HEK293 (cell line): Measurements from ENCODE around the gene RBPJ.

Experiments
- CTCF ChIA-PET: fragments of 350-600 bp; formaldehyde crosslinking; extraction: SDS; loops from one replicate; lab custom pipeline; 2021; ENCODE audit warnings: antibody characterized with exemption; lab: Yijun Ruan, JAX
- POLR2A ChIA-PET: fragments of 300-600 bp; formaldehyde crosslinking; extraction: SDS; loops from one replicate; lab custom pipeline; 2020; ENCODE audit warnings: antibody characterized with exemption, inconsistent platforms; lab: Yijun Ruan, JAX
- H3K27ac ChIP-seq: fragments of 200-500 bp; sonication (Bioruptor generic); 2 replicates; pipeline ENCODE4 v1.5.1; 2014; ENCODE audit warnings: low read depth, low read length, control low read depth, inconsistent platforms; ENCODE audit errors: extremely low read depth
- H3K36me3 ChIP-seq, 2 experiments: fragments of 200-500 bp in 1 of 2; sonication (Bioruptor generic) in 1 of 2; 1 replicate in 1 of 2; 2 replicates in 1 of 2; pipeline ENCODE4 v1.5.1; 2014 to 2017; ENCODE audit warnings: inconsistent platforms in 2 of 2, low read length in 2 of 2; ENCODE audit not compliant: control insufficient read depth in 2 of 2, insufficient read depth in 1 of 2
- H3K4me1 ChIP-seq: fragments of 200-500 bp; sonication (Bioruptor generic); 2 replicates; pipeline ENCODE4 v1.5.1; 2014; ENCODE audit warnings: mild to moderate bottlenecking, low read length, inconsistent platforms; ENCODE audit not compliant: control insufficient read depth, insufficient read depth
- H3K4me3 ChIP-seq: 2 replicates; pipeline ENCODE4 v1.5.1; 2011; ENCODE audit warnings: low read depth, mild to moderate bottlenecking, control low read depth, low read length, moderate library complexity
- H3K9me3 ChIP-seq: fragments of 200-500 bp; sonication (Bioruptor generic); 2 replicates; pipeline ENCODE4 v1.5.1; 2014; ENCODE audit warnings: low read depth, low read length, inconsistent platforms; ENCODE audit not compliant: control insufficient read depth, insufficient read depth
- CTCF ChIP-seq: fragments of 450-650 bp; formaldehyde crosslinking; IDR thresholded peaks from 2 replicates; pipeline ENCODE4 v1.5.1; 2016; ENCODE audit warnings: missing biosample characterization, missing genetic modification characterization
- EGR2 ChIP-seq: fragments of 450-650 bp; formaldehyde crosslinking; IDR thresholded peaks from 2 replicates; pipeline ENCODE4 v1.5.1; 2016; ENCODE audit warnings: low read depth, missing biosample characterization, missing genetic modification characterization
- HOXA7 ChIP-seq: sonication (generic); formaldehyde crosslinking; IDR thresholded peaks from 2 replicates; pipeline ENCODE4 v1.8.1; 2022; ENCODE audit warnings: missing genetic modification reagents, borderline replicate concordance
- OSR2 ChIP-seq: fragments of 450-650 bp; formaldehyde crosslinking; IDR thresholded peaks from 2 replicates; pipeline ENCODE4 v1.5.1; 2016; ENCODE audit warnings: missing biosample characterization, missing genetic modification characterization
- SETDB1 ChIP-seq: IDR thresholded peaks from one replicate; pipeline ENCODE4 v1.6.1; 2017; ENCODE audit warnings: mild to moderate bottlenecking, low read length, moderate library complexity, mixed read lengths; ENCODE audit not compliant: insufficient read length
- ZNF16 ChIP-seq: fragments of 450-650 bp; formaldehyde crosslinking; IDR thresholded peaks from 2 replicates; pipeline ENCODE4 v1.5.1; 2016; ENCODE audit warnings: low read depth, missing biosample characterization, missing genetic modification characterization
- ZNF488 ChIP-seq: fragments of 450-650 bp; formaldehyde crosslinking; IDR thresholded peaks from 2 replicates; pipeline ENCODE4 v1.5.1; 2016; ENCODE audit warnings: missing biosample characterization, missing genetic modification characterization
- ZNF530 ChIP-seq: fragments of 450-650 bp; formaldehyde crosslinking; IDR thresholded peaks from 2 replicates; pipeline ENCODE4 v1.5.1; 2016; ENCODE audit warnings: low read depth, missing biosample characterization, missing genetic modification characterization
- ZNF561 ChIP-seq: fragments of 450-650 bp; IDR thresholded peaks from 2 replicates; pipeline ENCODE4 v1.5.1; 2018; ENCODE audit warnings: missing biosample characterization, missing genetic modification characterization, borderline replicate concordance
- ZNF600 ChIP-seq: fragments of 450-650 bp; formaldehyde crosslinking; IDR thresholded peaks from 2 replicates; pipeline ENCODE4 v1.5.1; 2016; ENCODE audit warnings: missing biosample characterization, missing genetic modification characterization
- ZNF664 ChIP-seq: fragments of 450-650 bp; formaldehyde crosslinking; IDR thresholded peaks from 2 replicates; pipeline ENCODE4 v1.5.1; 2016; ENCODE audit warnings: missing biosample characterization, missing genetic modification characterization
- ZNF792 ChIP-seq: fragments of 450-650 bp; formaldehyde crosslinking; IDR thresholded peaks from 2 replicates; pipeline ENCODE4 v1.5.1; 2016; ENCODE audit warnings: missing biosample characterization, missing genetic modification characterization
- ZNF843 ChIP-seq: fragments of 450-650 bp; formaldehyde crosslinking; IDR thresholded peaks from 2 replicates; pipeline ENCODE4 v1.5.1; 2016; ENCODE audit warnings: missing biosample characterization, missing genetic modification characterization
- ZSCAN18 ChIP-seq: fragments of 450-650 bp; formaldehyde crosslinking; IDR thresholded peaks from 2 replicates; pipeline ENCODE4 v1.5.1; 2016; ENCODE audit warnings: missing biosample characterization, missing genetic modification characterization
- ZSCAN30 ChIP-seq: fragments of 450-650 bp; IDR thresholded peaks from 2 replicates; pipeline ENCODE4 v1.5.1; 2018; ENCODE audit warnings: missing biosample characterization, mild to moderate bottlenecking, missing genetic modification characterization, moderate library complexity
- TF ChIP-seq, protein P1 (sequence below): fragments of 450-650 bp; formaldehyde crosslinking; IDR thresholded peaks from 2 replicates; pipeline ENCODE4 v1.5.1; 2016; ENCODE audit warnings: missing biosample characterization, missing genetic modification characterization
- TF ChIP-seq, protein P2 (sequence below): fragments of 450-650 bp; formaldehyde crosslinking; IDR thresholded peaks from 2 replicates; pipeline ENCODE4 v1.5.1; 2016; ENCODE audit warnings: missing biosample characterization, missing genetic modification characterization
- TF ChIP-seq, protein P3 (sequence below): fragments of 450-650 bp; formaldehyde crosslinking; IDR thresholded peaks from 2 replicates; pipeline ENCODE4 v1.5.1; 2016; ENCODE audit warnings: missing biosample characterization, missing genetic modification characterization
- TF ChIP-seq, protein P4 (sequence below): fragments of 450-650 bp; formaldehyde crosslinking; IDR thresholded peaks from 2 replicates; pipeline ENCODE4 v1.5.1; 2016; ENCODE audit warnings: missing biosample characterization, missing genetic modification characterization

The RBPJ gene

DNA sequence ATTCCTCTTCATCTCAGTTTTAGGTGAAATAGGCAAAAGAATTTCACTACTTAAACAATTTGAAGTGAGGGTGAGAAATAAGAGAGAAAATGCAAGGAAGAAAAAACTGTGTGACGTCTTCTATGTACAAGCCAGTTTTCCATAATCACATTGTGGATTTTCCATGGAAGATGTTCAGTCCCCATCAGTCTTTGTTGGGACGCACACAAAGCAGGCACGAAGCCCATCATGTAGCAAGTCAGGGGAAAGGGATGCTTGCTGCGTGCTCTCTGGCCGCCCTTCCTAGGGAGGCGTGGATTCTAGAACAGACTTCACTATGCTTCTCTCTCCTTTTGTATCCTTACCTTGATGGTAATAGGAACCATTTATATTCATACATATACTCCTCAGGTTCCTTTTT lies 54.7 kb downstream of the RBPJ start (continued):
- TF ChIP-seq ZNF792 (tag by site-specific recombination) (no peak), ZNF664 (tag by site-specific recombination) (no peak), ZNF488 (tag by site-specific recombination) (no peak), HOXA7 (no peak), SETDB1 (no peak), ZNF16 (tag by site-specific recombination) (no peak)
- TF ChIP-seq, all 188 proteins: peak for 0

GRCh38 chr4:26377328-26378311 lies 56.8 kb downstream of the RBPJ start:
- ChIA-PET POLR2A (no interaction called here), CTCF (interaction anchor here (0.6 kb wide), 1 partner anchor 105 kb away, joined by 3 read pairs; no protein-coding TSS in a partner anchor)
- H3K4me1 ChIP-seq = peaks cover 5% of the 10 kb centered on the region; the same call in 1 of the 2 replicates
- no peak overlapping the region for H3K4me3 ChIP-seq
- no peak overlapping the region for H3K27ac ChIP-seq
- no peaks in the 10 kb centered on the region for H3K36me3 ChIP-seq
- H3K9me3 ChIP-seq = no peaks in the 10 kb centered on the region
- TF ChIP-seq ZNF843 (tag by site-specific recombination) = no peak
- TF ChIP-seq, protein P1, sequence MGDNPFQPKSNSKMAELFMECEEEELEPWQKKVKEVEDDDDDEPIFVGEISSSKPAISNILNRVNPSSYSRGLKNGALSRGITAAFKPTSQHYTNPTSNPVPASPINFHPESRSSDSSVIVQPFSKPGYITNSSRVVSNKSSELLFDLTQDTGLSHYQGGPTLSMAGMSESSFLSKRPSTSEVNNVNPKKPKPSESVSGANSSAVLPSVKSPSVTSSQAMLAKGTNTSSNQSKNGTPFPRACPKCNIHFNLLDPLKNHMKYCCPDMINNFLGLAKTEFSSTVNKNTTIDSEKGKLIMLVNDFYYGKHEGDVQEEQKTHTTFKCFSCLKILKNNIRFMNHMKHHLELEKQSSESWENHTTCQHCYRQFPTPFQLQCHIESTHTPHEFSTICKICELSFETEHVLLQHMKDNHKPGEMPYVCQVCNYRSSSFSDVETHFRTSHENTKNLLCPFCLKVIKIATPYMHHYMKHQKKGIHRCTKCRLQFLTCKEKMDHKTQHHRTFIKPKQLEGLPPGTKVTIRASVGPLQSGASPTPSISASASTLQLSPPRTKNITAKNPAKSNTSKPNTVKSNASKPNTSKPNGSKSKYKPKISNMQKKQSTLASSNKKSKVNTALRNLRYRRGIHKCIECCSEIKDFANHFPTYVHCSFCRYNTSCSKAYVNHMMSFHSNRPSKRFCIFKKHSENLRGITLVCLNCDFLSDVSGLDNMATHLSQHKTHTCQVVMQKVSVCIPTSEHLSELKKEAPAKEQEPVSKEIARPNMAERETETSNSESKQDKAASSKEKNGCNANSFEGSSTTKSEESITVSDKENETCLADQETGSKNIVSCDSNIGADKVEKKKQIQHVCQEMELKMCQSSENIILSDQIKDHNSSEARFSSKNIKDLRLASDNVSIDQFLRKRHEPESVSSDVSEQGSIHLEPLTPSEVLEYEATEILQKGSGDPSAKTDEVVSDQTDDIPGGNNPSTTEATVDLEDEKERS (tag by site-specific recombination) = no peak
- no peak for TF ChIP-seq ZNF561 (tag by site-specific recombination)
- no peak for TF ChIP-seq ZSCAN30 (tag by site-specific recombination)
- no peak for TF ChIP-seq CTCF (tag by site-specific recombination)
- TF ChIP-seq ZNF600 (tag by site-specific recombination) = no peak
- no peak for TF ChIP-seq ZNF530 (tag by site-specific recombination)
- TF ChIP-seq EGR2 (tag by site-specific recombination) = no peak

DNA sequence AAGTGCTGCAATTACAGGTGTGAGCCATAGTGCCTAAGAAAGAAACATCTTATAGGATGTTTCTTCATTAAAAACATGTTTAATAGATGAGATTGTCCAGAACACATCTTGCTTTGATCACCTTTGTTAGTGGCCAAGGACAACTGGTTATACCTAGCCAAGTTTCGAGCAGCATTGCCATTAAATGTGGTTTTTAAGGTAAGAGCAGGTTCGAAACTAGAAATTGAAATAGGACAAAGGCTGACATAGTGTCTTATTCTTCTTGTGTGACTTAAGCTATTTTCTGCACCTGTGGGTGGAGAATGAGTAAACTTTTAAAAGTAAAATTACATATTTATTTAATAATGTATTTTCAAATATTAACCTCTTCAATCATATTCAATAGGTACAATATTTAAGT lies 59.0 kb downstream of the RBPJ start:
- no peak overlapping the region for H3K27ac ChIP-seq
- H3K9me3 ChIP-seq = no peaks in the 10 kb centered on the region
- H3K4me3 ChIP-seq = no peak overlapping the region
- no peaks in the 10 kb centered on the region for H3K36me3 ChIP-seq
- POLR2A ChIA-PET = no interaction called here
- H3K4me1 ChIP-seq = no peaks in the 10 kb centered on the region
- CTCF ChIA-PET = no interaction called here
- TF ChIP-seq, protein P2, sequence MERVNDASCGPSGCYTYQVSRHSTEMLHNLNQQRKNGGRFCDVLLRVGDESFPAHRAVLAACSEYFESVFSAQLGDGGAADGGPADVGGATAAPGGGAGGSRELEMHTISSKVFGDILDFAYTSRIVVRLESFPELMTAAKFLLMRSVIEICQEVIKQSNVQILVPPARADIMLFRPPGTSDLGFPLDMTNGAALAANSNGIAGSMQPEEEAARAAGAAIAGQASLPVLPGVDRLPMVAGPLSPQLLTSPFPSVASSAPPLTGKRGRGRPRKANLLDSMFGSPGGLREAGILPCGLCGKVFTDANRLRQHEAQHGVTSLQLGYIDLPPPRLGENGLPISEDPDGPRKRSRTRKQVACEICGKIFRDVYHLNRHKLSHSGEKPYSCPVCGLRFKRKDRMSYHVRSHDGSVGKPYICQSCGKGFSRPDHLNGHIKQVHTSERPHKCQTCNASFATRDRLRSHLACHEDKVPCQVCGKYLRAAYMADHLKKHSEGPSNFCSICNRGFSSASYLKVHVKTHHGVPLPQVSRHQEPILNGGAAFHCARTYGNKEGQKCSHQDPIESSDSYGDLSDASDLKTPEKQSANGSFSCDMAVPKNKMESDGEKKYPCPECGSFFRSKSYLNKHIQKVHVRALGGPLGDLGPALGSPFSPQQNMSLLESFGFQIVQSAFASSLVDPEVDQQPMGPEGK (tag by site-specific recombination) = no peak
- TF ChIP-seq, protein P3, sequence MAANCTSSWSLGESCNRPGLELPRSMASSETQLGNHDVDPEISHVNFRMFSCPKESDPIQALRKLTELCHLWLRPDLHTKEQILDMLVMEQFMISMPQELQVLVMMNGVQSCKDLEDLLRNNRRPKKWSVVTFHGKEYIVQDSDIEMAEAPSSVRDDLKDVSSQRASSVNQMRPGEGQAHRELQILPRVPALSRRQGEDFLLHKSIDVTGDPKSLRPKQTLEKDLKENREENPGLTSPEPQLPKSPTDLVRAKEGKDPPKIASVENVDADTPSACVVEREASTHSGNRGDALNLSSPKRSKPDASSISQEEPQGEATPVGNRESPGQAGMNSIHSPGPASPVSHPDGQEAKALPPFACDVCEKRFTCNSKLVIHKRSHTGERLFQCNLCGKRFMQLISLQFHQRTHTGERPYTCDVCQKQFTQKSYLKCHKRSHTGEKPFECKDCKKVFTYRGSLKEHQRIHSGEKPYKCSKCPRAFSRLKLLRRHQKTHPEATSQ = no peak
- TF ChIP-seq OSR2 (tag by site-specific recombination) (no peak), ZSCAN18 (tag by site-specific recombination) (no peak)
- TF ChIP-seq, protein P4, sequence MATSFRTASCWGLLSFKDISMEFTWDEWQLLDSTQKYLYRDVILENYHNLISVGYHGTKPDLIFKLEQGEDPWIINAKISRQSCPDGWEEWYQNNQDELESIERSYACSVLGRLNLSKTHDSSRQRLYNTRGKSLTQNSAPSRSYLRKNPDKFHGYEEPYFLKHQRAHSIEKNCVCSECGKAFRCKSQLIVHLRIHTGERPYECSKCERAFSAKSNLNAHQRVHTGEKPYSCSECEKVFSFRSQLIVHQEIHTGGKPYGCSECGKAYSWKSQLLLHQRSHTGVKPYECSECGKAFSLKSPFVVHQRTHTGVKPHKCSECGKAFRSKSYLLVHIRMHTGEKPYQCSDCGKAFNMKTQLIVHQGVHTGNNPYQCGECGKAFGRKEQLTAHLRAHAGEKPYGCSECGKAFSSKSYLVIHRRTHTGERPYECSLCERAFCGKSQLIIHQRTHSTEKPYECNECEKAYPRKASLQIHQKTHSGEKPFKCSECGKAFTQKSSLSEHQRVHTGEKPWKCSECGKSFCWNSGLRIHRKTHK = no peak
